ENCODE data around the gene MDGA2. TPM values are rescaled to one million over a fixed set of nuclear protein-coding genes. Genes with fewer than 3 reads are reported as not detected.
"Not testable (repeated sequence)": the region's sequence is repeated elsewhere in the genome, so short reads cannot be mapped to it uniquely, and the experiment has no call there.

MDGA2 gene
- total RNA-seq, 2 donors from 2014 or later, result 0.82 to 8.8 TPM

- Histone ChIP-seq H3K4me3 (ENCODE audit: low read length) (no peak overlapping the region), H3K27ac (ENCODE audit: low read depth, low read length) (no peak overlapping the region), H3K9me3 (ENCODE audit: control insufficient read depth, low read length) (peaks cover 12% of the 10 kb centered on the region), H3K27me3 (ENCODE audit: control insufficient read depth, insufficient read depth, low read length, poor library complexity, severe bottlenecking) (no peaks in the 10 kb centered on the region), H3K9ac (ENCODE audit: extremely low read depth, low read length, poor library complexity, severe bottlenecking) (no peak overlapping the region), H3K4me1 (ENCODE audit: control insufficient read depth, insufficient read depth, low read length) (no peaks in the 10 kb centered on the region), H3K36me3 (ENCODE audit: control insufficient read depth, insufficient read depth, low read length) (no peaks in the 10 kb centered on the region)
- WGBS, 2 experiments (ENCODE audit: insufficient coverage in 1 of 2, insufficient read length in 1 of 2), result 98 to 100% methylated on average over 2 to 4 of the region's 4 CpGs
- Mint-ChIP-seq H3K9me3 (peaks cover 18% of the 10 kb centered on the region), H3K36me3 (ENCODE audit: low read depth) (peaks cover 4% of the 10 kb centered on the region), H3K4me3 (no peak overlapping the region), H3K27me3 (ENCODE audit: insufficient read depth) (no peaks in the 10 kb centered on the region), H3K27ac (no peak overlapping the region), H3K4me1 (no peaks in the 10 kb centered on the region)
- no peak for TF ChIP-seq CTCF (conservative IDR thresholded peaks at IDR 0.05)
- no peak for DNase-seq
These were observed 422.6 kb downstream of the MDGA2 start for GRCh38 chr14:47252802-47253201.

GRCh38 chr14:47246367-47246766 is 429.0 kb downstream of the MDGA2 start:
- Histone ChIP-seq H3K4me1 (ENCODE audit: control insufficient read depth, insufficient read depth, low read length) (no peaks in the 10 kb centered on the region), H3K9me3 (ENCODE audit: control insufficient read depth, low read length) (no peaks in the 10 kb centered on the region), H3K27me3 (ENCODE audit: control insufficient read depth, insufficient read depth, low read length, poor library complexity, severe bottlenecking) (no peaks in the 10 kb centered on the region), H3K9ac (ENCODE audit: extremely low read depth, low read length, poor library complexity, severe bottlenecking) (no peak overlapping the region), H3K27ac (ENCODE audit: low read depth, low read length) (no peak overlapping the region), H3K4me3 (ENCODE audit: low read length) (no peak overlapping the region), H3K36me3 (ENCODE audit: control insufficient read depth, insufficient read depth, low read length) (no peaks in the 10 kb centered on the region)
- DNase-seq, result no peak
- Mint-ChIP-seq H3K27ac (no peak overlapping the region), H3K27me3 (ENCODE audit: insufficient read depth) (no peaks in the 10 kb centered on the region), H3K4me1 (no peaks in the 10 kb centered on the region), H3K9me3 (peaks cover 10% of the 10 kb centered on the region), H3K4me3 (no peak overlapping the region), H3K36me3 (ENCODE audit: low read depth) (peaks cover 1% of the 10 kb centered on the region)
- WGBS, 2 experiments (ENCODE audit: insufficient coverage in 1 of 2, insufficient read length in 1 of 2), result no CpG with 5 or more reads among the region's 1 CpG
- TF ChIP-seq CTCF (conservative IDR thresholded peaks at IDR 0.05), result no peak

- H3K36me3 ChIP-seq (ENCODE audit: control insufficient read depth, insufficient read depth, low read length); H3K27me3 ChIP-seq (ENCODE audit: control insufficient read depth, insufficient read depth, low read length, poor library complexity, severe bottlenecking); DNase-seq; H3K27me3 Mint-ChIP-seq (ENCODE audit: insufficient read depth); H3K36me3 Mint-ChIP-seq (ENCODE audit: low read depth); H3K9me3 ChIP-seq (ENCODE audit: control insufficient read depth, low read length); H3K9ac ChIP-seq (ENCODE audit: extremely low read depth, low read length, poor library complexity, severe bottlenecking); H3K4me3 ChIP-seq (ENCODE audit: low read length); H3K4me3 Mint-ChIP-seq; H3K4me1 Mint-ChIP-seq; H3K27ac Mint-ChIP-seq; H3K27ac ChIP-seq (ENCODE audit: low read depth, low read length); H3K4me1 ChIP-seq (ENCODE audit: control insufficient read depth, insufficient read depth, low read length): not testable (repeated sequence)
- 100% methylated on average over 3 to 13 of the region's 18 CpGs for WGBS, 2 experiments (ENCODE audit: insufficient coverage in 1 of 2, insufficient read length in 1 of 2)
- H3K9me3 Mint-ChIP-seq, result peaks cover 10% of the 10 kb centered on the region
These were observed 432.8 kb downstream of the MDGA2 start for GRCh38 chr14:47242579-47242978.

GRCh38 chr14:47240748-47241437 is 434.5 kb downstream of the MDGA2 start:
- Mint-ChIP-seq H3K27me3 (ENCODE audit: insufficient read depth) (no peaks in the 10 kb centered on the region), H3K4me1 (no peaks in the 10 kb centered on the region), H3K9me3 (peaks cover 10% of the 10 kb centered on the region), H3K27ac (no peak overlapping the region), H3K4me3 (no peak overlapping the region), H3K36me3 (ENCODE audit: low read depth) (peaks cover 1% of the 10 kb centered on the region)
- no CpG with 5 or more reads among the region's 1 CpG for WGBS, 2 experiments (ENCODE audit: insufficient coverage in 1 of 2, insufficient read length in 1 of 2)
- Histone ChIP-seq H3K9ac (ENCODE audit: extremely low read depth, low read length, poor library complexity, severe bottlenecking) (no peak overlapping the region), H3K27ac (ENCODE audit: low read depth, low read length) (no peak overlapping the region), H3K4me3 (ENCODE audit: low read length) (no peak overlapping the region), H3K9me3 (ENCODE audit: control insufficient read depth, low read length) (no peaks in the 10 kb centered on the region), H3K27me3 (ENCODE audit: control insufficient read depth, insufficient read depth, low read length, poor library complexity, severe bottlenecking) (no peaks in the 10 kb centered on the region), H3K4me1 (ENCODE audit: control insufficient read depth, insufficient read depth, low read length) (no peaks in the 10 kb centered on the region), H3K36me3 (ENCODE audit: control insufficient read depth, insufficient read depth, low read length) (no peaks in the 10 kb centered on the region)
- TF ChIP-seq CTCF (conservative IDR thresholded peaks at IDR 0.05), result no peak
- DNase-seq, result no peak
